WTC11 (cell line): ENCODE measurements around the gene RBM8A. TPM values are rescaled to one million over a fixed set of nuclear protein-coding genes. Genes with fewer than 3 reads are reported as not detected.
A peak's percentile ranks its signal among the peaks of the same experiment; 100 is the strongest.

Source experiments
- ATAC-seq: fragments of 200-7000 bp; cut with Tn5 transposase; 2 replicates; pipeline ENCODE4 v1.10.0; 2021; ENCODE audit warnings: mild to moderate bottlenecking, moderate library complexity
- CTCF ChIA-PET: fragments of 300-600 bp; sonication (Branson Sonifier 250); formaldehyde crosslinking; loops from one replicate; lab custom pipeline; 2021; ENCODE audit warnings: antibody characterized with exemption; lab: Charles Lee
- POLR2A ChIA-PET: fragments of 350-600 bp; sonication (Branson Sonifier 250); formaldehyde crosslinking; loops from one replicate; lab custom pipeline; 2021; ENCODE audit warnings: antibody characterized with exemption; lab: Charles Lee
- DNase-seq: peaks from one replicate; pipeline ENCODE4 v3.0.0; 2021; ENCODE audit warnings: low spot score
- H3K27ac Mint-ChIP-seq: 2 replicates; pipeline ENCODE4 v1.8.0; 2021; ENCODE audit warnings: mixed read lengths
- H3K27me3 Mint-ChIP-seq: 2 replicates; pipeline ENCODE4 v1.8.0; 2021; ENCODE audit warnings: low read depth, mild to moderate bottlenecking, moderate library complexity, mixed read lengths
- H3K36me3 Mint-ChIP-seq: 2 replicates; pipeline ENCODE4 v1.8.0; 2021; ENCODE audit warnings: mixed read lengths
- H3K4me1 Mint-ChIP-seq: 2 replicates; pipeline ENCODE4 v1.8.0; 2022; ENCODE audit warnings: mixed read lengths
- H3K4me3 Mint-ChIP-seq: 2 replicates; pipeline ENCODE4 v1.8.0; 2021; ENCODE audit warnings: mild to moderate bottlenecking, moderate library complexity, mixed read lengths
- H3K9me3 Mint-ChIP-seq: 2 replicates; pipeline ENCODE4 v1.8.0; 2021; ENCODE audit warnings: mixed read lengths
- CBFB ChIP-seq: sonication (generic); formaldehyde crosslinking; IDR thresholded peaks from 2 replicates; pipeline ENCODE4 v1.8.1; 2022; ENCODE audit warnings: mild to moderate bottlenecking, low read depth, missing genetic modification reagents
- FOXJ3 ChIP-seq: sonication (generic); formaldehyde crosslinking; IDR thresholded peaks from 2 replicates; pipeline ENCODE4 v1.9.0; 2021; ENCODE audit warnings: missing genetic modification reagents, mild to moderate bottlenecking, borderline replicate concordance
- FOXP1 ChIP-seq: sonication (generic); formaldehyde crosslinking; IDR thresholded peaks from 2 replicates; pipeline ENCODE4 v1.8.0; 2022; ENCODE audit warnings: missing genetic modification reagents, mild to moderate bottlenecking, moderate library complexity, borderline replicate concordance
- GABPB1 ChIP-seq: sonication (generic); formaldehyde crosslinking; IDR thresholded peaks from 2 replicates; pipeline ENCODE4 v1.8.1; 2023; ENCODE audit warnings: mild to moderate bottlenecking, missing genetic modification reagents
- GRHL2 ChIP-seq: fragments of 250-450 bp; sonication (Bioruptor Pico); IDR thresholded peaks from 2 replicates; pipeline ENCODE4 v1.8.0; 2022; ENCODE audit warnings: mild to moderate bottlenecking, moderate library complexity; ENCODE audit not compliant: insufficient replicate concordance, severe bottlenecking
- HMGXB4 ChIP-seq: sonication (generic); formaldehyde crosslinking; IDR thresholded peaks from 2 replicates; pipeline ENCODE4 v1.8.1; 2023; ENCODE audit warnings: mild to moderate bottlenecking, moderate library complexity, missing genetic modification reagents
- JAZF1 ChIP-seq: fragments of 250-450 bp; sonication (Bioruptor Pico); IDR thresholded peaks from 2 replicates; pipeline ENCODE4 v1.9.0; 2021; ENCODE audit warnings: moderate library complexity, mild to moderate bottlenecking, inconsistent platforms
- KAT7 ChIP-seq: sonication (generic); formaldehyde crosslinking; IDR thresholded peaks from 2 replicates; pipeline ENCODE4 v1.8.1; 2023; ENCODE audit warnings: missing genetic modification reagents, mild to moderate bottlenecking, borderline replicate concordance
- NFE2L1 ChIP-seq: sonication (generic); formaldehyde crosslinking; IDR thresholded peaks from 2 replicates; pipeline ENCODE4 v1.8.1; 2023; ENCODE audit warnings: missing genetic modification reagents
- PRDM15 ChIP-seq: sonication (generic); formaldehyde crosslinking; IDR thresholded peaks from 2 replicates; pipeline ENCODE4 v1.8.0; 2022; ENCODE audit warnings: missing genetic modification reagents
- PRRX2 ChIP-seq: fragments of 250-450 bp; sonication (Bioruptor Pico); IDR thresholded peaks from 2 replicates; pipeline ENCODE4 v1.8.0; 2021; ENCODE audit warnings: mild to moderate bottlenecking
- SMAD3 ChIP-seq: sonication (generic); formaldehyde crosslinking; IDR thresholded peaks from 2 replicates; pipeline ENCODE4 v1.8.0; 2022; ENCODE audit warnings: missing genetic modification reagents, mild to moderate bottlenecking, borderline replicate concordance
- ZMAT4 ChIP-seq: fragments of 250-450 bp; sonication (Bioruptor Pico); IDR thresholded peaks from 2 replicates; pipeline ENCODE4 v1.9.0; 2021; ENCODE audit warnings: mild to moderate bottlenecking
- ZNF121 ChIP-seq: sonication (generic); formaldehyde crosslinking; IDR thresholded peaks from 2 replicates; pipeline ENCODE4 v1.8.0; 2023; ENCODE audit warnings: missing genetic modification reagents
- ZNF416 ChIP-seq: fragments of 250-450 bp; sonication (Bioruptor Pico); IDR thresholded peaks from 2 replicates; pipeline ENCODE4 v1.9.0; 2021; ENCODE audit warnings: mild to moderate bottlenecking, inconsistent platforms
- total RNA-seq: library from RNA; stranded (reverse); gene quantifications from 3 replicates; pipeline ENCODE4 v1.2.3, GENCODE V29; 2021
- TF ChIP-seq, protein P1 (sequence below): sonication (generic); formaldehyde crosslinking; IDR thresholded peaks from 2 replicates; pipeline ENCODE4 v1.8.1; 2023; ENCODE audit warnings: mild to moderate bottlenecking, missing genetic modification reagents, borderline replicate concordance
- TF ChIP-seq, protein P2 (sequence below): sonication (generic); formaldehyde crosslinking; IDR thresholded peaks from 2 replicates; pipeline ENCODE4 v1.8.1; 2022; ENCODE audit warnings: low read depth, missing genetic modification reagents, borderline replicate concordance
- TF ChIP-seq, protein P3 (sequence below): sonication (generic); formaldehyde crosslinking; IDR thresholded peaks from 2 replicates; pipeline ENCODE4 v1.8.0; 2022; ENCODE audit warnings: mild to moderate bottlenecking, missing genetic modification reagents

RBM8A gene
- total RNA-seq, 1 experiment from 2014 or later: 199 TPM

- Mint-ChIP-seq H3K9me3 (no peaks in the 10 kb centered on the region), H3K4me3 (peak overlapping the region; percentile 96), H3K36me3 (no peaks in the 10 kb centered on the region), H3K27me3 (peaks cover 88% of the 10 kb centered on the region), H3K4me1 (peaks cover 51% of the 10 kb centered on the region), H3K27ac (peak overlapping the region; percentile 85; the same call in 1 of the 2 replicates)
- ChIA-PET POLR2A (interaction anchor here (0.9 to 1.6 kb wide), 2 partner anchors 34 to 42 kb away, joined by 3 to 6 read pairs; partner anchors contain the start of genes PEX11B and RBM8A), CTCF (interaction anchor here (0.9 to 1.6 kb wide), 6 partner anchors 16 to 68 kb away, joined by 3 to 4 read pairs (median 3); no protein-coding TSS in a partner anchor)
- DNase-seq (no peak), ATAC-seq (no peak)
- TF ChIP-seq ZNF121 (CRISPR knock-in tag): no peak
- no peak for TF ChIP-seq FOXP1
- TF ChIP-seq JAZF1: no peak
- TF ChIP-seq GRHL2 (CRISPR knock-in tag): no peak
- TF ChIP-seq FOXJ3: no peak
- TF ChIP-seq, protein P1, sequence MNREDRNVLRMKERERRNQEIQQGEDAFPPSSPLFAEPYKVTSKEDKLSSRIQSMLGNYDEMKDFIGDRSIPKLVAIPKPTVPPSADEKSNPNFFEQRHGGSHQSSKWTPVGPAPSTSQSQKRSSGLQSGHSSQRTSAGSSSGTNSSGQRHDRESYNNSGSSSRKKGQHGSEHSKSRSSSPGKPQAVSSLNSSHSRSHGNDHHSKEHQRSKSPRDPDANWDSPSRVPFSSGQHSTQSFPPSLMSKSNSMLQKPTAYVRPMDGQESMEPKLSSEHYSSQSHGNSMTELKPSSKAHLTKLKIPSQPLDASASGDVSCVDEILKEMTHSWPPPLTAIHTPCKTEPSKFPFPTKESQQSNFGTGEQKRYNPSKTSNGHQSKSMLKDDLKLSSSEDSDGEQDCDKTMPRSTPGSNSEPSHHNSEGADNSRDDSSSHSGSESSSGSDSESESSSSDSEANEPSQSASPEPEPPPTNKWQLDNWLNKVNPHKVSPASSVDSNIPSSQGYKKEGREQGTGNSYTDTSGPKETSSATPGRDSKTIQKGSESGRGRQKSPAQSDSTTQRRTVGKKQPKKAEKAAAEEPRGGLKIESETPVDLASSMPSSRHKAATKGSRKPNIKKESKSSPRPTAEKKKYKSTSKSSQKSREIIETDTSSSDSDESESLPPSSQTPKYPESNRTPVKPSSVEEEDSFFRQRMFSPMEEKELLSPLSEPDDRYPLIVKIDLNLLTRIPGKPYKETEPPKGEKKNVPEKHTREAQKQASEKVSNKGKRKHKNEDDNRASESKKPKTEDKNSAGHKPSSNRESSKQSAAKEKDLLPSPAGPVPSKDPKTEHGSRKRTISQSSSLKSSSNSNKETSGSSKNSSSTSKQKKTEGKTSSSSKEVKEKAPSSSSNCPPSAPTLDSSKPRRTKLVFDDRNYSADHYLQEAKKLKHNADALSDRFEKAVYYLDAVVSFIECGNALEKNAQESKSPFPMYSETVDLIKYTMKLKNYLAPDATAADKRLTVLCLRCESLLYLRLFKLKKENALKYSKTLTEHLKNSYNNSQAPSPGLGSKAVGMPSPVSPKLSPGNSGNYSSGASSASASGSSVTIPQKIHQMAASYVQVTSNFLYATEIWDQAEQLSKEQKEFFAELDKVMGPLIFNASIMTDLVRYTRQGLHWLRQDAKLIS (CRISPR knock-in tag): no peak
- TF ChIP-seq CBFB (CRISPR knock-in tag): no peak
- TF ChIP-seq PRRX2 (CRISPR knock-in tag): no peak
- TF ChIP-seq, protein P2, sequence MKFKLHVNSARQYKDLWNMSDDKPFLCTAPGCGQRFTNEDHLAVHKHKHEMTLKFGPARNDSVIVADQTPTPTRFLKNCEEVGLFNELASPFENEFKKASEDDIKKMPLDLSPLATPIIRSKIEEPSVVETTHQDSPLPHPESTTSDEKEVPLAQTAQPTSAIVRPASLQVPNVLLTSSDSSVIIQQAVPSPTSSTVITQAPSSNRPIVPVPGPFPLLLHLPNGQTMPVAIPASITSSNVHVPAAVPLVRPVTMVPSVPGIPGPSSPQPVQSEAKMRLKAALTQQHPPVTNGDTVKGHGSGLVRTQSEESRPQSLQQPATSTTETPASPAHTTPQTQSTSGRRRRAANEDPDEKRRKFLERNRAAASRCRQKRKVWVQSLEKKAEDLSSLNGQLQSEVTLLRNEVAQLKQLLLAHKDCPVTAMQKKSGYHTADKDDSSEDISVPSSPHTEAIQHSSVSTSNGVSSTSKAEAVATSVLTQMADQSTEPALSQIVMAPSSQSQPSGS (CRISPR knock-in tag): no peak
- no peak for TF ChIP-seq HMGXB4 (CRISPR knock-in tag)
- TF ChIP-seq PRDM15 (CRISPR knock-in tag): no peak
- TF ChIP-seq, protein P3, sequence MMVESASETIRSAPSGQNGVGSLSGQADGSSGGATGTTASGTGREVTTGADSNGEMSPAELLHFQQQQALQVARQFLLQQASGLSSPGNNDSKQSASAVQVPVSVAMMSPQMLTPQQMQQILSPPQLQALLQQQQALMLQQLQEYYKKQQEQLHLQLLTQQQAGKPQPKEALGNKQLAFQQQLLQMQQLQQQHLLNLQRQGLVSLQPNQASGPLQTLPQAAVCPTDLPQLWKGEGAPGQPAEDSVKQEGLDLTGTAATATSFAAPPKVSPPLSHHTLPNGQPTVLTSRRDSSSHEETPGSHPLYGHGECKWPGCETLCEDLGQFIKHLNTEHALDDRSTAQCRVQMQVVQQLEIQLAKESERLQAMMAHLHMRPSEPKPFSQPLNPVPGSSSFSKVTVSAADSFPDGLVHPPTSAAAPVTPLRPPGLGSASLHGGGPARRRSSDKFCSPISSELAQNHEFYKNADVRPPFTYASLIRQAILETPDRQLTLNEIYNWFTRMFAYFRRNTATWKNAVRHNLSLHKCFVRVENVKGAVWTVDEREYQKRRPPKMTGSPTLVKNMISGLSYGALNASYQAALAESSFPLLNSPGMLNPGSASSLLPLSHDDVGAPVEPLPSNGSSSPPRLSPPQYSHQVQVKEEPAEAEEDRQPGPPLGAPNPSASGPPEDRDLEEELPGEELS: no peak
- TF ChIP-seq KAT7 (CRISPR knock-in tag): no peak
- TF ChIP-seq ZMAT4 (CRISPR knock-in tag): no peak
- TF ChIP-seq SMAD3 (CRISPR knock-in tag): no peak
- TF ChIP-seq ZNF416: no peak
- TF ChIP-seq GABPB1: no peak
- TF ChIP-seq NFE2L1 (CRISPR knock-in tag): no peak
Observed at GRCh38 chr1:145961109-145961424, 33.8 kb upstream of the RBM8A start.
